NCI-H2107 (cell line): ENCODE results near the gene SENP1.

ENCODE experiments used
- DNase-seq: peaks from one replicate; lab custom pipeline; 2025; lab: John Stamatoyannopoulos, UW

Gene SENP1

DNA sequence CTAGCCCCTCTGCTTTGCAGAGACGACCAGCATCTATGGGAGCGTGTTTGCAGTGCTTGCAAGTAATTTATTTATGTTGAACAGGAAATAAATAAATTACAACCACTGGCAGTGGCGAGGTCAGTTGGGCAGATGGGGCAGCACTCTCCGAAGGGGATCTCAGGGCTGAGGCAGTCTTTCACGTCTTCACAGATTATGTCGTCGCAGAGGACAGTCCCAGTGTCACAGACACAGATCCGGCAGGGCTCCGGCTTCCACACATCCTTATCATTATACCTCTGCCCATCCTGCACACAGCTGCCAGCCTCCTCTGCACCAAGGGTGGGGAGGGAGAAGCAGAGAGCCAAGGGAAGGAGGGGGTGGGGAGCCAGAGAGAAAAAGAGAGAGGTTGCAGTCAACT is 106.1 kb downstream of the SENP1 start:
- DNase-seq, result no peak

DNA sequence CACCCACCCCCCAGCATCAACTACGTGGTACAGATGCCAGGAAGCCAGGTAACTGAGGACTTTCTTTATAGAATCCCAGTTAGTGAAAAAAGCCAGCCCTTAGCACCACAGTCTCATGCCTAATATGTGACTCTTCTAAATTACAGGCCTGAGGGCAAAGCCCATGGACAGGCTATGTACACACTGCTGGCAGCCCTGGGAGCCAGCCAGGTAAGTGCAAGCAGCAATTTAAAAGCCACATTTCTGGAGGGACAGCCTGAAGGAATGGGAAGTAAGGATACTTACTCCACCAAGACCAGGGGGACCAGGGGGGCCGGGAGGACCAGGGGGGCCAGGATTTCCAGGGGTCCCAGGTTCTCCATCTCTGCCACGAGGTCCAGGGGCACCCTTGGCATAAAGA is 108.6 kb downstream of the SENP1 start:
- no peak for DNase-seq

DNA sequence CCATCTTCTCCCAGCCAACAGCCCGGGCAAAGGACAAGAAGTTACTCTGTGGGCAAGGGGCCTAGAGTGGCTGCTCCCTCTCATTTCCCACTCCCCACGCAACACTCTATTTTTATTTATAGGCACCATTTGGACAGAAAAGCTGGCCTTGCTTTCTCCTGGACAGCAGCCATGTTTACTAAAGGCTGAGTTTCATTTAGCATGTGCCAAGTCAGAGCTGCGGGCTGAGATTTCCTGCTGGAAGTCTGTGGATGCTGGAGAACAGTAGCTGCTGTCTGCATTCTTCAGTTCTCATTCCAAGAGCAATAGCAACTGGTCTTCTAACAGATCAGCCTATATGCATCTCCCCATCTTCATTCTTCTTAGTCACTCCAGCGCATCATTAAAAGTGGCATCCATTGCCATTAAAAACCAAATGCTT is 109.9 kb downstream of the SENP1 start:
- no peak for DNase-seq

DNA sequence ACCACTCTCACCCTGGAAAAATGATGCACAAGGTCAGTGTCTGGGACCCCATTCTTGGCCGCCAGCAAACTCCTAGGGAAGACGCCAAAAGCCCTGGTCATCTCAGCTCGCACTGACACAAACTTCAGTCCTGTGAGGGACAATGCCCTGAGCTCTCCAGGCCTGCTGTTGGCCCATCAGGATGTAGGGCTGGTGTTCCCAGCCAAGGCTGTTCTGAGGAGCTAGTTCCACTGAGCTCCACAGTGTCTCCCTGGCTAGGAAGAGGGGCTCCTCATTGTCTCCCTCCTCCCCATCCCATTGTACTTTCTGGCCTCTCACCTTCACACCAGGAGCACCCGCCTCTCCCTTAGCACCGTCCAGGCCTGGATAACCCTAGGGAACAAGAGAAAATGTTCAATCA is 112.4 kb downstream of the SENP1 start:
- no peak for DNase-seq
